Measurements from ENCODE around the gene GAB1. TPM values are rescaled to one million over a fixed set of nuclear protein-coding genes. Genes with fewer than 3 reads are reported as not detected.

Gene GAB1
- total RNA-seq, 1 donor from 2014 or later: 29.0 TPM

- H3K36me3 ChIP-seq: no peaks in the 10 kb centered on the region
- intact Hi-C loops (cut with DNase I): loop anchor here (5.0 kb wide), 1 partner anchor 281 kb away; no protein-coding TSS in a partner anchor
- H3K27me3 ChIP-seq: no peaks in the 10 kb centered on the region
- no peaks in the 10 kb centered on the region for H3K4me1 ChIP-seq
- H3K27ac ChIP-seq: no peak overlapping the region
- no peak for DNase-seq (ENCODE audit: extremely low spot score in 2 of 2)
- no peaks in the 10 kb centered on the region for H3K9me3 ChIP-seq
- no peak overlapping the region for H3K4me3 ChIP-seq
- no peak for TF ChIP-seq POLR2AphosphoS5 (IDR thresholded peaks at IDR 0.05; ENCODE audit: insufficient read depth in 1 of 2, low read depth in 1 of 2)
- peak; percentile 20 to 53 (median 24) for TF ChIP-seq CTCF (IDR thresholded peaks at IDR 0.05)
- TF ChIP-seq POLR2A (IDR thresholded peaks at IDR 0.05): no peak
Observed at GRCh38 chr4:143482840-143483239, 146.2 kb downstream of the GAB1 start.

DNA sequence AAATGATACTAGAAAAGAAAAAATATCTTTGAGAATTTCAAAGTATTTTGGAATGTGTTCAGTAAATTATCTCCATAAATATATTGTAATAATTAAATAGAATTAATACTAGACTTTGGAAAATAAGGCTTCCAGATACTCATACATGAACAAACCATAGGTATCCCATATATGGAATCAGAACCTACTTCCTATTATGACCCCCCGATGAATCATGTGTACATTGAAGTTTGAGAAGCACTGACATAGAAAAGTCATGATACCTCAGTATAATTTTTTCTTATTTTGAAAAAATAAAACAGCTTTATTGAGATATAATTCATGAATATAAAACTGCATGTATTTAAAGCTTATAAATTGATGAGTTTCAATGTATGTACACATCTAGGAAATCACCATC is 149.6 kb downstream of the GAB1 start:
- H3K27ac ChIP-seq: no peak overlapping the region
- intact Hi-C loops (cut with DNase I): no loop called here
- DNase-seq (ENCODE audit: extremely low spot score in 2 of 2): no peak
- no peak overlapping the region for H3K4me3 ChIP-seq
- H3K27me3 ChIP-seq: no peaks in the 10 kb centered on the region
- H3K4me1 ChIP-seq: no peaks in the 10 kb centered on the region
- H3K9me3 ChIP-seq: no peaks in the 10 kb centered on the region
- H3K36me3 ChIP-seq: no peaks in the 10 kb centered on the region
- TF ChIP-seq CTCF (IDR thresholded peaks at IDR 0.05): no peak
- TF ChIP-seq POLR2AphosphoS5 (IDR thresholded peaks at IDR 0.05; ENCODE audit: insufficient read depth in 1 of 2, low read depth in 1 of 2): no peak
- TF ChIP-seq POLR2A (IDR thresholded peaks at IDR 0.05): no peak

DNA sequence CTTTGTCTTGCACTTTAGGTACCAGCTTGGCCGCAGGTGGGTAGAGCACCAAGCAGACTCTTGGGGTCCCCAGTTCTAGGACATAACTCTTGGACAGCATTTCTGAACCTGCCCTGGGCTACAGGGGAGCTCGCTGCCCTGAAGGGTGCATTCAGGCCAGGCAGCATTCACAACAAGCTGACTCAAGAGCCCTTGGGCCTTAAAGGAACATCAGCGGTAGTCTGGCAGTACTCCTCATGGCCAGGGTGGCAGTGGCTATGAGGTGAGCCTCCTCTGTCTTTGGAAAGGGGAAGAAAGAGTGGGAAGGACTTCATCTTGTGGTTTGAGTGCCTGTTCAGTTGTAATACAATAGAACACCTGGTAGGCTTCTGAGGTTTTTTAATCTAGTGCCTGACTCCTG is 152.0 kb downstream of the GAB1 start:
- DNase-seq (ENCODE audit: extremely low spot score in 2 of 2): no peak
- Histone ChIP-seq H3K27me3 (no peaks in the 10 kb centered on the region), H3K9me3 (no peaks in the 10 kb centered on the region), H3K27ac (no peak overlapping the region), H3K36me3 (no peaks in the 10 kb centered on the region), H3K4me1 (no peaks in the 10 kb centered on the region), H3K4me3 (no peak overlapping the region)
- intact Hi-C loops (cut with DNase I): no loop called here
- TF ChIP-seq POLR2A (IDR thresholded peaks at IDR 0.05) (no peak), CTCF (IDR thresholded peaks at IDR 0.05) (no peak), POLR2AphosphoS5 (IDR thresholded peaks at IDR 0.05; ENCODE audit: insufficient read depth in 1 of 2, low read depth in 1 of 2) (no peak)

GRCh38 chr4:143489106-143489505 is 152.4 kb downstream of the GAB1 start:
- no peaks in the 10 kb centered on the region for H3K27me3 ChIP-seq
- no peaks in the 10 kb centered on the region for H3K36me3 ChIP-seq
- DNase-seq (ENCODE audit: extremely low spot score in 2 of 2): no peak
- no peak overlapping the region for H3K27ac ChIP-seq
- H3K9me3 ChIP-seq: no peaks in the 10 kb centered on the region
- no peak overlapping the region for H3K4me3 ChIP-seq
- intact Hi-C loops (cut with DNase I): no loop called here
- no peaks in the 10 kb centered on the region for H3K4me1 ChIP-seq
- TF ChIP-seq POLR2AphosphoS5 (IDR thresholded peaks at IDR 0.05; ENCODE audit: insufficient read depth in 1 of 2, low read depth in 1 of 2): no peak
- TF ChIP-seq POLR2A (IDR thresholded peaks at IDR 0.05): no peak
- no peak for TF ChIP-seq CTCF (IDR thresholded peaks at IDR 0.05)

DNA sequence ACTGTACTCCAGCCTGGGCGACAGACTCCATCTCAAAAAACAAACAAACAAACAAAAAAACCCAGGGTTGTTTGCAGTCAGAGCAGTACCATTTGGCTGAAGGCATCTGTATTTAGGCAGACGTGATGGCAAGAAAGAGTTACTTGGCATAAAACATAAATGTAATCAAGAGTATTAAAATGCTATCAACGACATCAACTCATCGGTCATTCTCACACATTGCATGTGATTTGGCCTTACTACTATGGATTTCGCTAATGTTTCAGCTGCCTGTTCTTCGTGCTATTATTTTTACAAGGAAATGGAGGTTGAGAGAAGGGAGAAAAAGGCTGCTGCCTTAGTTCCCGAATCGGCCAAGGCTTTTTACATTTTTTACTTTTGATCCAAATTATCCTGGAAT is 161.3 kb downstream of the GAB1 start:
- H3K36me3 ChIP-seq: no peaks in the 10 kb centered on the region
- H3K4me3 ChIP-seq: no peak overlapping the region
- no peaks in the 10 kb centered on the region for H3K4me1 ChIP-seq
- no peak overlapping the region for H3K27ac ChIP-seq
- intact Hi-C loops (cut with DNase I): no loop called here
- no peaks in the 10 kb centered on the region for H3K9me3 ChIP-seq
- H3K27me3 ChIP-seq: no peaks in the 10 kb centered on the region
- TF ChIP-seq POLR2AphosphoS5 (IDR thresholded peaks at IDR 0.05; ENCODE audit: insufficient read depth in 1 of 2, low read depth in 1 of 2) (no peak), POLR2A (IDR thresholded peaks at IDR 0.05) (no peak), CTCF (IDR thresholded peaks at IDR 0.05) (no peak)
- DNase-seq (ENCODE audit: extremely low spot score in 2 of 2): no peak

Measured in vagina (tissue), 2 donors.